Kidney capillary endothelial cell (primary cell): ENCODE results near the gene CENPN.

Experiments
- DNase-seq: peaks from one replicate; pipeline ENCODE4 v3.0.0-alpha.2; 2018; ENCODE audit warnings: low spot score

The CENPN gene

GRCh38 chr16:81077076-81077940 lies 70.3 kb downstream of the CENPN start, which contains the start of gene C16orf46:
TSS of gene C16orf46 (minus strand) at chr16:81077238. CDS start at chr16:81063955, 13,283 bp downstream.
- peak; percentile 89 for DNase-seq

GRCh38 chr16:81080233-81080632 lies 73.2 kb downstream of the CENPN start:
- no peak for DNase-seq

DNA sequence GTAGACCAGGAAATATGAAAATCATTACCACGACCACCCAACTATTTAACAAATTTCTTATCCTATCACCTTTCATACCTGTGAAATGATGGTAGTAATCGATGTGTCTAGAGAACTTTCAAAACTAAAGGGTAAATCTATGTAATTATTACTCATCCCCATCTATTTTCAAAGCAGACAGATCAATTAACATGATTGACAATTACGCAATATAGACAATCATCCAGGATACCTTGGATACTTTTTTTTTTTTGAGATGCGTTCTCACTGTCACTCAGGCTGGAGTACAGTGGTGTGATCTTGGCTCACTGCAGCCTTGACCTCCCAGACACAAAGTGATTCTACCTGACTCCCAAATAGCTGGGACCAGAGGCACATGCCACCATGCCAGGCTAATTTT lies 74.0 kb downstream of the CENPN start:
- no peak for DNase-seq
